Uterus (tissue), 2 donors: ENCODE measurements around the gene ZNF394.

Experiments
- CTCF ChIP-seq, 4 experiments: fragments of 200-600 bp in 2 of 4; fragments of 450-650 bp in 2 of 4; sonication (generic) in 2 of 4; IDR thresholded peaks; one replicate each; pipeline ENCODE4 v1.5.1; 2016 to 2019; ENCODE audit warnings: antibody characterized with exemption in 4 of 4, mild to moderate bottlenecking in 2 of 4, moderate library complexity in 1 of 4
- POLR2A ChIP-seq, 2 donors: fragments of 450-650 bp; IDR thresholded peaks; one replicate each; pipeline ENCODE4 v1.6.1; 2016; ENCODE audit warnings: antibody characterized with exemption in 2 of 2, mild to moderate bottlenecking in 1 of 2, moderate library complexity in 1 of 2

- TF ChIP-seq CTCF (IDR thresholded peaks at IDR 0.05) (no peak), POLR2A (IDR thresholded peaks at IDR 0.05) (no peak)
Observed at GRCh38 chr7:99451936-99452335, 48.1 kb downstream of the ZNF394 start.
